Right atrium auricular region (tissue), 2 donors: ENCODE results near the gene ATP6V1F. TPM values are rescaled to one million over a fixed set of nuclear protein-coding genes. Genes with fewer than 3 reads are reported as not detected.
A peak's percentile ranks its signal among the peaks of the same experiment; 100 is the strongest.

Experiments
- DNase-seq: peaks from one replicate; pipeline ENCODE4 v3.0.0-alpha.2; 2019; ENCODE audit warnings: low spot score
- H3K27ac ChIP-seq, 2 donors: fragments of 200-600 bp; sonication (generic); 1 replicate in 1 of 2; 2 replicates in 1 of 2; pipeline ENCODE4 v1.5.1; 2016 to 2019
- H3K27me3 ChIP-seq, 2 donors: fragments of 200-600 bp; sonication (generic); one replicate each; pipeline versions ENCODE4 v1.5.1 to v1.6.0; 2017 to 2019
- H3K36me3 ChIP-seq: fragments of 200-600 bp; sonication (generic); one replicate; pipeline ENCODE4 v1.5.1; 2016
- H3K4me1 ChIP-seq, 2 donors: fragments of 200-600 bp; sonication (generic); one replicate each; pipeline versions ENCODE4 v1.5.1 to v1.6.0; 2017 to 2019
- H3K4me3 ChIP-seq, 2 donors: fragments of 200-600 bp; sonication (generic); 1 replicate in 1 of 2; 2 replicates in 1 of 2; pipeline ENCODE4 v1.5.1; 2017 to 2019; ENCODE audit warnings: mild to moderate bottlenecking in 1 of 2, moderate library complexity in 1 of 2
- H3K9me3 ChIP-seq, 2 donors: fragments of 200-600 bp; sonication (generic); one replicate each; pipeline ENCODE4 v1.5.1; 2019
- total RNA-seq, 2 donors: library from RNA; depleted of rRNA; stranded (reverse); fragments of >200 nt; gene quantifications; one replicate each; pipeline ENCODE4 v1.1.0, GENCODE V29; 2016
- TF ChIP-seq, protein P1 (sequence below), 2 donors: fragments of 200-600 bp; sonication (generic); IDR thresholded peaks; one replicate each; pipeline ENCODE4 v1.5.1; 2019; ENCODE audit warnings: antibody characterized with exemption in 2 of 2

The ATP6V1F gene
- total RNA-seq, 2 donors from 2014 or later: 121 TPM

DNA sequence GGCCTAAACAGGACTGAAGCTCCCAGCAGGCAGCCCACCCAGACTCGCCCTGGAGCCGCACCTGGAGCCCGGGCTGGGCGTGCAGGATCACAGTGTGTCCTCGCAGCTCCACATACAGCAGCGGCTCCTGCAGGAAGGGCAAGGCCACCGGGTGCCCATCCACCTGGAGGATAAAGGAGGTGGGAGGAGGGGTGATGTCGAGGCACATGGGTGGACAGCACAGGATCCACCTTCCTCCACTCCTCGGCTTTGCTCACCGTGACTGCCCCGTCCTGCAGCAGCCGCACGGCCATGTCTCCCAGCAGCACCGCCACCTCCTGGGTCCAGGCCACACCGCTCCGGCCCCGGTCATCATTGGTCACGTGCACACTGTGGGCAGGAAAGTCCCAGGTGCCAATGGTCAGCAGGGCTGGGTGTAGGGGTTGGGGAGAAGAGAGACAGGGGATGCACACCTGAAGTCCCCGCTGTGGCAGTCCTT is 16.8 kb downstream of the ATP6V1F start:
- Histone ChIP-seq H3K27ac (no peak overlapping the region), H3K4me3 (no peak overlapping the region), H3K27me3 (no peaks in the 10 kb centered on the region), H3K4me1 (peaks cover 0 to 10% of the 10 kb centered on the region in 2 donors), H3K9me3 (no peaks in the 10 kb centered on the region), H3K36me3 (no peaks in the 10 kb centered on the region)
- DNase-seq: no peak
- TF ChIP-seq, protein P1, sequence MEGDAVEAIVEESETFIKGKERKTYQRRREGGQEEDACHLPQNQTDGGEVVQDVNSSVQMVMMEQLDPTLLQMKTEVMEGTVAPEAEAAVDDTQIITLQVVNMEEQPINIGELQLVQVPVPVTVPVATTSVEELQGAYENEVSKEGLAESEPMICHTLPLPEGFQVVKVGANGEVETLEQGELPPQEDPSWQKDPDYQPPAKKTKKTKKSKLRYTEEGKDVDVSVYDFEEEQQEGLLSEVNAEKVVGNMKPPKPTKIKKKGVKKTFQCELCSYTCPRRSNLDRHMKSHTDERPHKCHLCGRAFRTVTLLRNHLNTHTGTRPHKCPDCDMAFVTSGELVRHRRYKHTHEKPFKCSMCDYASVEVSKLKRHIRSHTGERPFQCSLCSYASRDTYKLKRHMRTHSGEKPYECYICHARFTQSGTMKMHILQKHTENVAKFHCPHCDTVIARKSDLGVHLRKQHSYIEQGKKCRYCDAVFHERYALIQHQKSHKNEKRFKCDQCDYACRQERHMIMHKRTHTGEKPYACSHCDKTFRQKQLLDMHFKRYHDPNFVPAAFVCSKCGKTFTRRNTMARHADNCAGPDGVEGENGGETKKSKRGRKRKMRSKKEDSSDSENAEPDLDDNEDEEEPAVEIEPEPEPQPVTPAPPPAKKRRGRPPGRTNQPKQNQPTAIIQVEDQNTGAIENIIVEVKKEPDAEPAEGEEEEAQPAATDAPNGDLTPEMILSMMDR (IDR thresholded peaks at IDR 0.05): no peak

DNA sequence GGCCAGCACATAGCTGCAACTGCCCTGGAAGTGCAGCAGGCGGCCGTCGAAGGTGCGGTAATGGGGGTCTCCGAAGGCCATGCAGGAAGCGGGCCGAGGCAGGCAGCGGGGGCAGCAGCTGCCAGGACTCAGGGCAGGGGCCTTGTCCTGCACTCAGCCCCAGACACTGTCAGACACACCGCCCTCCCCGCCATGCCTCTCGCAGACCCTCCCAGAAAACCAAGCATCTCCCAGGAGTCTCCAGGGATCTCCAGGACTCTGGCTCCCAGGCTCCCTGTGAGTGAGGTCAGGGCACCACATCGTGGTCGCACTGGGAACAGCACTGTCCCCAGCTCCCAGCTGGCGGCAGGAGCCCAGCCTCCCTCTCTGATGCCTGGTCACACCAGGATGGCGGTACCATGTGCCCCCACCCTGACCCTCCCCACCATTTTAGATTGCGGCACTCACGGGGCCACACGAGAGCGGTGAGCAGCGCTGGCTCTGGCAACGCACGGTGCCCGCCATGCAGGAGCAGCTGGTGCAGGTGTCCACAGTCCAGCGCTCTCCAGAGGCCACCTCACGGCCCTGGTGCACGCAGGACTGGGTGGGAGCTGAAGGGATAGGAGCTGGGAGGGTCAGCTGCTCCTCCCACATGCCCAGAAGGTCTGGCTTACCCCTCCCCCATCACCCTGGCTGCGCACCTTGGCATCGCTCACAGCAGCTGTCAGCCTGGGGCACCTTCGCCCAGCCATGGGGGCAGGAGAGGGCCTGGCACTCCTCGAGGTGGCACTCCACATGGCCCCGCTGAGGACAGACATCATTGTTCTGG is 17.5 kb downstream of the ATP6V1F start:
- Histone ChIP-seq H3K27ac (no peak overlapping the region), H3K4me3 (no peak overlapping the region), H3K36me3 (no peaks in the 10 kb centered on the region), H3K4me1 (peaks cover 0 to 10% of the 10 kb centered on the region in 2 donors), H3K27me3 (no peaks in the 10 kb centered on the region), H3K9me3 (no peaks in the 10 kb centered on the region)
- no peak for DNase-seq
- TF ChIP-seq, protein P1 (IDR thresholded peaks at IDR 0.05): peak; percentile 37 to 92

DNA sequence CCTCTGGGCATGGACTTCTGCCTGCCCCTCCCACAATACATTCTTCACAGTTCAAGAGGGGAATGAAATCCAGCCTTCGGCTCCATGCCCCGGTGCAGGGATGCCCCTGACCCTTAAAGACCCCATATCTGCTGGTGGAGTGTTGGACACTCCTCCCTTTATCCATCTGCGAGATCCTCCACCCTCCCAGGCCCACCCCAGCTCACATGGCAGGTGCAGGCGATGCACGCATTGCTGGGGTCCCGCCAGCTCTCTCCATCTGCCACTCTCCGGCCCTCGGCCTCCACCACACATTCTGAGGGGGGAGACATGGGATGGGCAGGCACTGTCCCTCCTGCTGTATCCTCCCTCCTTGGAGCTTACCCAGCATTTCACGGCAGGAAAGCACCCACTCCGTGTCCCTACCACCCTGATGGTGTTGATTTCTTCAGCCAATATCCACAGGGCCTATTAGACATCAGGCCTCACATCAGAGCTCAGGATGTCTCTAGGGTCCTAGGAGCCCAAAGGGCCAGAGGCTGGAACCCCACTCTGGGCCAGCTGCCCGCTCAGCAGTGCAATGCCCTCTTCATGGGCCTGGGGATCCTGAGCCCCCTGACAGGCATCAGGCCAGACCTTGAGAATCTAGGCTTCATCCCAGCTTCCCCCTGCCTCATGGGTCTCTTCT is 18.3 kb downstream of the ATP6V1F start:
- H3K36me3 ChIP-seq: no peaks in the 10 kb centered on the region
- no peak overlapping the region for H3K4me3 ChIP-seq
- peaks cover 0 to 10% of the 10 kb centered on the region in 2 donors for H3K4me1 ChIP-seq
- no peak overlapping the region for H3K27ac ChIP-seq
- no peaks in the 10 kb centered on the region for H3K27me3 ChIP-seq
- no peaks in the 10 kb centered on the region for H3K9me3 ChIP-seq
- TF ChIP-seq, protein P1 (IDR thresholded peaks at IDR 0.05): no peak
- DNase-seq: no peak

DNA sequence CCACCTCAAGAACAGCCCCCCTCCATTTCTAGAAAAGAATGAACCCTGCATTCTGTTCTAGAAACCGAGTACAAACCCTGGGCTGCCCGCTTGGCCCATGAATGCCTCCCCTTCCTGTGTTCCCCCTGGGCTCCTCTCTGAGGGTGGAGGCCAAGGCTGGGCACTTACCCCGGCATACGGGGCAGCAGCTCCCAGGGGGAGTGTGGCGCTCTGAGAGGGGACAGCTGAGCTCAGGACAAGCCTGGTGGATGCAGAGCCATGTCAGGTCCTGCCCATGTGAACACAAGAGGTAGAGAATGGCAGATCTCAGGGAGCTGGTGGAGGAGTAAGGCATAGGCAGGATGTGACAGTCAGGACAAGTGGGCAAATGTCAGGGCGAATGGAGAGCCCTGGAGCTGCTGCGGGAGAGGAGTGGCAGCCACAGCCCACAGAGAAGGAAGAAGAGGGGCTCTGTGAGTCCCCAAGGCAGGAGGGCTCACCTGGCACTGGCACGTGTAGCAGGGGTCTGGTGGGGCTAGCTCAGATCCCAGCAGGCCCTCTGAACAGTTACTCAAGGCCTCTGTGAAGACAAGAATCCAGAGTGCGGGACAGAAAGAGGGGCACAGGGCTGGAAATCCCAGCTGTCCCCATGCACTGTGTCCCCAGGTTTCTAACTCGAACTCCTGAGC is 18.9 kb downstream of the ATP6V1F start:
- TF ChIP-seq, protein P1 (IDR thresholded peaks at IDR 0.05): no peak
- H3K27ac ChIP-seq: no peak overlapping the region
- H3K9me3 ChIP-seq: no peaks in the 10 kb centered on the region
- no peaks in the 10 kb centered on the region for H3K36me3 ChIP-seq
- no peak for DNase-seq
- peaks cover 0 to 10% of the 10 kb centered on the region in 2 donors for H3K4me1 ChIP-seq
- H3K27me3 ChIP-seq: no peaks in the 10 kb centered on the region
- H3K4me3 ChIP-seq: no peak overlapping the region

DNA sequence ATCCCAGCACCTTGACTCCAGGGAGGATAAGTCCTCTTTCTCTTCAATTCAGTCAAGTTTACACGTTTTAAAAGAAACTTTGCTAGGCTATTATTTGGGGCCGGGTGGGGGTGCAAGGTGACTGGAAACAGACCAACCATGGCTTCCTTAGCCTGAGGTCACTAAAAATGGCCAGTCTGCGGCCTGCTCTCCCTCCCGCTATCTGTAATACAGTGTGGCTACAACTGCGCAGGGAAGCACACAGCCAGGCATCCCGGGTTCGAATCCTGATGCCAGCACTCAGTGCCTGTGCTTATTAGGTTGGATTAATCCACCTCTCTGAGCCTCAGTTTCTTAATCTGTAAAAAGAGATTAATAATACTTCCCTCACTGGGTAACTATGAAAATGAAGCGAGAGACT is 19.5 kb downstream of the ATP6V1F start:
- H3K9me3 ChIP-seq: no peaks in the 10 kb centered on the region
- TF ChIP-seq, protein P1 (IDR thresholded peaks at IDR 0.05): no peak
- no peaks in the 10 kb centered on the region for H3K27me3 ChIP-seq
- no peak overlapping the region for H3K4me3 ChIP-seq
- no peaks in the 10 kb centered on the region for H3K36me3 ChIP-seq
- H3K27ac ChIP-seq: no peak overlapping the region
- H3K4me1 ChIP-seq: peaks cover 0 to 10% of the 10 kb centered on the region in 2 donors
- no peak for DNase-seq
